OCI-LY3 (cell line): Measurements from ENCODE around the gene DENND4A.

Source experiments
- CTCF ChIP-seq: fragments of 200-600, 300-600 bp; sonication (generic); IDR thresholded peaks from 2 replicates; pipeline ENCODE4 v1.5.1; 2014; ENCODE audit warnings: antibody characterized with exemption, low read length, low read depth
- EZH2phosphoT487 ChIP-seq: fragments of 200-600 bp; shearing (Covaris generic); IDR thresholded peaks from 2 replicates; pipeline ENCODE4 v1.6.1; 2018; ENCODE audit warnings: antibody characterized with exemption, mixed run types, low read depth

- TF ChIP-seq CTCF: no peak
- no peak for TF ChIP-seq EZH2phosphoT487
These were observed 35.0 kb upstream of the DENND4A start for GRCh38 chr15:65827065-65827464.
